ENCODE measurements around the gene TIMP2. TPM values are rescaled to one million over a fixed set of nuclear protein-coding genes. Genes with fewer than 3 reads are reported as not detected.

TIMP2 gene
- total and polyA plus RNA-seq, 2 of the 13 experiments (the other 11 are each of a cell fraction or from before 2014, with no cell fraction given): 3.8 to 8.5 TPM

- TF ChIP-seq MNT (IDR thresholded peaks at IDR 0.05): no peak
- TF ChIP-seq ATF7-NPFF (CRISPR knock-in tag; IDR thresholded peaks at IDR 0.05; ENCODE audit: low read depth): no peak
- TF ChIP-seq NR2F2 (IDR thresholded peaks at IDR 0.05; ENCODE audit: borderline replicate concordance, low read depth): 0 out of 2 replicates have a peak, but pooled peaks have one; percentile 30
- TF ChIP-seq ZSCAN20 (CRISPR knock-in tag; IDR thresholded peaks at IDR 0.05; ENCODE audit: borderline replicate concordance): no peak
- no peak for TF ChIP-seq MLXIP (CRISPR knock-in tag; IDR thresholded peaks at IDR 0.05; ENCODE audit: borderline replicate concordance)
- no peak for TF ChIP-seq ZNF142 (CRISPR knock-in tag; IDR thresholded peaks at IDR 0.05)
- TF ChIP-seq ZNF512B (CRISPR knock-in tag; IDR thresholded peaks at IDR 0.05; ENCODE audit: borderline replicate concordance): no peak
- no peak for TF ChIP-seq ZNF644 (CRISPR knock-in tag; IDR thresholded peaks at IDR 0.05; ENCODE audit: low read depth)
- TF ChIP-seq MYC (CRISPR knock-in tag; IDR thresholded peaks at IDR 0.05; ENCODE audit: borderline replicate concordance): no peak; the same call in 1 of the 2 replicates
- no peak for TF ChIP-seq NCOA5 (CRISPR knock-in tag; IDR thresholded peaks at IDR 0.05)
- TF ChIP-seq SALL1 (CRISPR knock-in tag; IDR thresholded peaks at IDR 0.05): peak; percentile 64
- no peak for TF ChIP-seq TIGD3 (CRISPR knock-in tag; IDR thresholded peaks at IDR 0.05; ENCODE audit: borderline replicate concordance)
Observed at GRCh38 chr17:78947235-78948149, 22.3 kb upstream of the TIMP2 start (continued).
